Left colon (tissue), 2 donors: ENCODE data around the gene DDR1. TPM values are rescaled to one million over a fixed set of nuclear protein-coding genes. Genes with fewer than 3 reads are reported as not detected.
A peak's percentile ranks its signal among the peaks of the same experiment; 100 is the strongest.

Experiments
- ATAC-seq: fragments of 200-7000 bp; cut with Tn5 transposase; one replicate; pipeline ENCODE4 v1.9.1; 2020; ENCODE audit warnings: mild to moderate bottlenecking, moderate library complexity
- DNase-seq, 2 donors: peaks; one replicate each; pipeline ENCODE4 v3.0.0-alpha.2; 2020
- intact Hi-C, 2 donors: fragments of 100-400 bp; cut with DNase I in 1 of 2; cut with micrococcal nuclease in 1 of 2; formaldehyde crosslinking; loops; one replicate each; pipeline versions ENCODE4 v1.11.2 to v1.14.0; 2022; cut with DNase I, micrococcal nuclease
- long read RNA-seq: library from polyadenylated mRNA; unstranded; transcript quantifications from one replicate; pipeline ENCODE4 v2.0.0, GENCODE V29; 2021
- total RNA-seq, 2 donors: library from RNA; stranded (reverse); fragmentation: NEBNext Ultra II Directional; extraction: Animal tissue kit (Norgen Biotek cat#: 25700); gene quantifications; one replicate each; pipeline ENCODE4 v1.2.1, GENCODE V29; 2021
- donor health status: DM: no; HTN: no; CAD: no.
- donor health status: DM: yes; HTN: yes; CAD: no.

DDR1 gene
- 100 to 1,000 TPM; 297 to 333 TPM for total RNA-seq
- long read RNA-seq, partial matches to known transcripts = 127 of 139 reads
- long read RNA-seq, other reads (novel, unspliced or antisense) = 10 of 139 reads

- peak; percentile 57 for ATAC-seq
- intact Hi-C loops = loop anchor here in 1 of 2 donors (10.0 kb wide), 1 partner anchor 209 kb away; the partner anchor contains the start of gene DHX16
- peak; percentile 82 to 87 for DNase-seq
These were observed at the start of gene DDR1 for GRCh38 chr6:30883685-30884520. TSS of gene DDR1 (plus strand) at chr6:30884519. CDS start at chr6:30888730, 4,211 bp downstream.

GRCh38 chr6:30834646-30835045 is 49.7 kb upstream of the DDR1 start:
- no peak for ATAC-seq
- intact Hi-C loops = no loop called here
- DNase-seq = no peak

GRCh38 chr6:30835576-30835975 is 48.7 kb upstream of the DDR1 start:
- DNase-seq = no peak
- intact Hi-C loops = no loop called here
- ATAC-seq = no peak

GRCh38 chr6:30836431-30836866 is 47.9 kb upstream of the DDR1 start:
- DNase-seq (no peak), ATAC-seq (no peak)
- intact Hi-C loops = no loop called here

- no peak for ATAC-seq
- intact Hi-C loops = no loop called here
- DNase-seq = no peak
These were observed 47.4 kb upstream of the DDR1 start for GRCh38 chr6:30836957-30837356.

- no peak for ATAC-seq
- intact Hi-C loops = no loop called here
- DNase-seq = no peak
These were observed 46.9 kb upstream of the DDR1 start for GRCh38 chr6:30837432-30837831.

GRCh38 chr6:30837870-30838269 is 46.4 kb upstream of the DDR1 start:
- DNase-seq (no peak), ATAC-seq (no peak)
- intact Hi-C loops = no loop called here

- ATAC-seq (peak; percentile 96), DNase-seq (peak; percentile 67 to 79)
- intact Hi-C loops = no loop called here
These were observed 44.6 kb upstream of the DDR1 start for GRCh38 chr6:30839671-30840070.

GRCh38 chr6:30840084-30840934 is 44.0 kb upstream of the DDR1 start:
- intact Hi-C loops = no loop called here
- DNase-seq (peak in 1 of 2 donors; percentile 30), ATAC-seq (peak; percentile 48)

- no peak for DNase-seq
- no peak for ATAC-seq
- intact Hi-C loops = no loop called here
These were observed 43.2 kb upstream of the DDR1 start for GRCh38 chr6:30840935-30841643.

- intact Hi-C loops = no loop called here
- DNase-seq (no peak), ATAC-seq (no peak)
These were observed 42.4 kb upstream of the DDR1 start for GRCh38 chr6:30841644-30842504.

GRCh38 chr6:30842754-30843610 is 41.3 kb upstream of the DDR1 start:
- intact Hi-C loops = no loop called here
- ATAC-seq (no peak), DNase-seq (no peak)

- no peak for ATAC-seq
- DNase-seq = no peak
- intact Hi-C loops = no loop called here
These were observed 40.7 kb upstream of the DDR1 start for GRCh38 chr6:30843611-30843998.

- intact Hi-C loops = no loop called here
- DNase-seq = no peak
- ATAC-seq = no peak
These were observed 40.2 kb upstream of the DDR1 start for GRCh38 chr6:30844118-30844535.

GRCh38 chr6:30845183-30845582 is 39.1 kb upstream of the DDR1 start:
- DNase-seq (no peak), ATAC-seq (no peak)

GRCh38 chr6:30847421-30847970 is 36.8 kb upstream of the DDR1 start:
- no peak for ATAC-seq
- intact Hi-C loops = no loop called here
- no peak for DNase-seq

More at GRCh38 chr6:30845183-30845582, 39.1 kb upstream of the DDR1 start:
- intact Hi-C loops = no loop called here

- DNase-seq (no peak), ATAC-seq (no peak)
- intact Hi-C loops = no loop called here
These were observed 36.3 kb upstream of the DDR1 start for GRCh38 chr6:30847971-30848436.
